NCI-H187 treated with DMSO at 0.1 percent for 48 hours (cell line): Measurements from ENCODE around the gene ADAMTS14.
"Not testable (repeated sequence)": the region's sequence is repeated elsewhere in the genome, so short reads cannot be mapped to it uniquely, and the experiment has no call there.

ENCODE experiments used
- DNase-seq: peaks from one replicate; lab custom pipeline; 2025; lab: John Stamatoyannopoulos, UW

ADAMTS14 gene

GRCh38 chr10:70751356-70751755, 79.0 kb downstream of the ADAMTS14 start:
- DNase-seq = no peak

- DNase-seq = no peak
These were observed 79.7 kb downstream of the ADAMTS14 start for GRCh38 chr10:70751991-70752390.

- no peak for DNase-seq
These were observed 80.3 kb downstream of the ADAMTS14 start for GRCh38 chr10:70752571-70752970.

GRCh38 chr10:70753026-70753663, 80.8 kb downstream of the ADAMTS14 start:
- no peak for DNase-seq

GRCh38 chr10:70753841-70754621, 81.7 kb downstream of the ADAMTS14 start:
- no peak for DNase-seq

GRCh38 chr10:70756700-70757360, 84.5 kb downstream of the ADAMTS14 start:
- DNase-seq = no peak

- no peak for DNase-seq
These were observed 85.5 kb downstream of the ADAMTS14 start for GRCh38 chr10:70757856-70758255.

GRCh38 chr10:70758757-70759514, 86.6 kb downstream of the ADAMTS14 start:
- no peak for DNase-seq

- no peak for DNase-seq
These were observed 87.5 kb downstream of the ADAMTS14 start for GRCh38 chr10:70759781-70760180.

GRCh38 chr10:70760271-70760787, 88.0 kb downstream of the ADAMTS14 start:
- no peak for DNase-seq

- DNase-seq = no peak
These were observed 88.8 kb downstream of the ADAMTS14 start for GRCh38 chr10:70761031-70761601.

GRCh38 chr10:70761727-70762350, 89.5 kb downstream of the ADAMTS14 start:
- DNase-seq = no peak

GRCh38 chr10:70762441-70763175, 90.3 kb downstream of the ADAMTS14 start:
- DNase-seq = no peak

GRCh38 chr10:70763567-70763966, 91.3 kb downstream of the ADAMTS14 start:
- no peak for DNase-seq

- no peak for DNase-seq
These were observed 93.7 kb downstream of the ADAMTS14 start for GRCh38 chr10:70765794-70766594.

GRCh38 chr10:70768026-70768685, 95.8 kb downstream of the ADAMTS14 start:
- DNase-seq = not testable (repeated sequence)

GRCh38 chr10:70769121-70769520, 96.8 kb downstream of the ADAMTS14 start:
- no peak for DNase-seq

- no peak for DNase-seq
These were observed 97.7 kb downstream of the ADAMTS14 start for GRCh38 chr10:70770001-70770400.

- DNase-seq = not testable (repeated sequence)
These were observed 98.2 kb downstream of the ADAMTS14 start for GRCh38 chr10:70770516-70770915.
